ENCODE data around the gene RINL.
"Not testable (repeated sequence)": the region's sequence is repeated elsewhere in the genome, so short reads cannot be mapped to it uniquely, and the experiment has no call there.

The RINL gene

GRCh38 chr19:38888876-38889275 lies 10.8 kb upstream of the RINL start:
- no peak overlapping the region for H3K27ac ChIP-seq (ENCODE audit: low read depth, low read length, poor library complexity, severe bottlenecking)
- H4K20me1 ChIP-seq (ENCODE audit: insufficient read depth, low read length): no peaks in the 10 kb centered on the region
- H3K4me1 ChIP-seq (ENCODE audit: insufficient read depth, low read length, severe bottlenecking): no peaks in the 10 kb centered on the region
- H2AFZ ChIP-seq (ENCODE audit: low read length): no peak overlapping the region
- H3K4me3 ChIP-seq (ENCODE audit: low read depth, low read length, poor library complexity, severe bottlenecking): no peak overlapping the region
- no peak overlapping the region for H3K4me2 ChIP-seq (ENCODE audit: low read length)
- H3K9me2 ChIP-seq (ENCODE audit: low read depth, low read length): no peaks in the 10 kb centered on the region
- no peak for TF ChIP-seq CTCF (IDR thresholded peaks at IDR 0.05; ENCODE audit: low read length)
- no peak for TF ChIP-seq EZH2 (IDR thresholded peaks at IDR 0.05; ENCODE audit: borderline replicate concordance, low read length)
- no peaks in the 10 kb centered on the region for H3K79me2 ChIP-seq (ENCODE audit: insufficient read depth, low read length)
- peaks cover 7% of the 10 kb centered on the region; the same call in 1 of the 2 replicates for H3K36me3 ChIP-seq (ENCODE audit: insufficient read depth, low read length)
- H3F3A ChIP-seq (ENCODE audit: insufficient read depth, low read length): no peaks in the 10 kb centered on the region
- H3K27me3 ChIP-seq (ENCODE audit: insufficient read depth, low read length): no peaks in the 10 kb centered on the region
- H3K9ac ChIP-seq (ENCODE audit: low read length): no peak overlapping the region
- no peaks in the 10 kb centered on the region for H3K9me3 ChIP-seq (ENCODE audit: low read length)

- H4K20me1 ChIP-seq (ENCODE audit: insufficient read depth, low read length); H3K27ac ChIP-seq (ENCODE audit: low read depth, low read length, poor library complexity, severe bottlenecking); H3K27me3 ChIP-seq (ENCODE audit: insufficient read depth, low read length); H3K9ac ChIP-seq (ENCODE audit: low read length); H3K4me3 ChIP-seq (ENCODE audit: low read depth, low read length, poor library complexity, severe bottlenecking); H3K4me1 ChIP-seq (ENCODE audit: insufficient read depth, low read length, severe bottlenecking); H3F3A ChIP-seq (ENCODE audit: insufficient read depth, low read length); H3K4me2 ChIP-seq (ENCODE audit: low read length); H3K9me2 ChIP-seq (ENCODE audit: low read depth, low read length); H3K9me3 ChIP-seq (ENCODE audit: low read length); H3K36me3 ChIP-seq (ENCODE audit: insufficient read depth, low read length); H2AFZ ChIP-seq (ENCODE audit: low read length); H3K79me2 ChIP-seq (ENCODE audit: insufficient read depth, low read length): not testable (repeated sequence)
Measured at GRCh38 chr19:38884691-38885090, 6.6 kb upstream of the RINL start.

GRCh38 chr19:38883286-38883685 lies 5.2 kb upstream of the RINL start:
- Histone ChIP-seq H3K9ac (ENCODE audit: low read length) (no peak overlapping the region), H3K79me2 (ENCODE audit: insufficient read depth, low read length) (no peaks in the 10 kb centered on the region), H3K4me2 (ENCODE audit: low read length) (no peak overlapping the region), H3K9me2 (ENCODE audit: low read depth, low read length) (no peaks in the 10 kb centered on the region), H3K4me3 (ENCODE audit: low read depth, low read length, poor library complexity, severe bottlenecking) (no peak overlapping the region), H3F3A (ENCODE audit: insufficient read depth, low read length) (no peaks in the 10 kb centered on the region), H3K27ac (ENCODE audit: low read depth, low read length, poor library complexity, severe bottlenecking) (no peak overlapping the region), H3K4me1 (ENCODE audit: insufficient read depth, low read length, severe bottlenecking) (peaks cover 12% of the 10 kb centered on the region), H3K27me3 (ENCODE audit: insufficient read depth, low read length) (no peaks in the 10 kb centered on the region), H4K20me1 (ENCODE audit: insufficient read depth, low read length) (no peaks in the 10 kb centered on the region), H3K9me3 (ENCODE audit: low read length) (no peaks in the 10 kb centered on the region), H2AFZ (ENCODE audit: low read length) (no peak overlapping the region), H3K36me3 (ENCODE audit: insufficient read depth, low read length) (no peaks in the 10 kb centered on the region)
- no peak for TF ChIP-seq CTCF (IDR thresholded peaks at IDR 0.05; ENCODE audit: low read length)
- TF ChIP-seq EZH2 (IDR thresholded peaks at IDR 0.05; ENCODE audit: borderline replicate concordance, low read length): no peak

GRCh38 chr19:38880882-38881609 lies 3.0 kb upstream of the RINL start:
- Histone ChIP-seq H4K20me1 (ENCODE audit: insufficient read depth, low read length) (no peaks in the 10 kb centered on the region), H3F3A (ENCODE audit: insufficient read depth, low read length) (no peaks in the 10 kb centered on the region; the same call in 1 of the 2 replicates), H2AFZ (ENCODE audit: low read length) (no peak overlapping the region), H3K4me3 (ENCODE audit: low read depth, low read length, poor library complexity, severe bottlenecking) (no peak overlapping the region), H3K9ac (ENCODE audit: low read length) (no peak overlapping the region), H3K36me3 (ENCODE audit: insufficient read depth, low read length) (no peaks in the 10 kb centered on the region), H3K27me3 (ENCODE audit: insufficient read depth, low read length) (no peaks in the 10 kb centered on the region), H3K4me2 (ENCODE audit: low read length) (no peak overlapping the region), H3K79me2 (ENCODE audit: insufficient read depth, low read length) (no peaks in the 10 kb centered on the region), H3K9me2 (ENCODE audit: low read depth, low read length) (no peaks in the 10 kb centered on the region), H3K4me1 (ENCODE audit: insufficient read depth, low read length, severe bottlenecking) (peaks cover 30% of the 10 kb centered on the region), H3K9me3 (ENCODE audit: low read length) (no peaks in the 10 kb centered on the region), H3K27ac (ENCODE audit: low read depth, low read length, poor library complexity, severe bottlenecking) (no peak overlapping the region)
- no peak for TF ChIP-seq EZH2 (IDR thresholded peaks at IDR 0.05; ENCODE audit: borderline replicate concordance, low read length)

All from OCI-LY1 (cell line).